ENCODE data around the gene CD38.

DNA sequence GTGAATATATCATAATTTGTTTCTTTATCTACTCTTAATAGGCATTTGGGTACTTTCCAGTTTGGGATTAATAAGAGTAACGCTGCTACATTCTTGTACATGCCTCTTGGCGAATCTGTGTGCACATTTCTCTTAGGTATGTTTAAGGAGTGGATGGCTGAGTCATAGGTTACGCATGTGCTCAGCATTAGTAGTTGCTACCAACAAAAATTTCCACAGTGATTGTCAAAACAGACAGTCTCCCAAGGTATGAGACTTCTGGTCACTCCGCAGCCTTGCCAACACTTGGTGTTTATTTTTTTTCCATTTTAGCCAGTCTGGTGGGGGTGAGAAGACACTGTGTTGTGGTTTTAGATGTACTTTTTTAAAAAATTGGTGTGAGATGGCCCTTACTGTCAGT, 115.8 kb downstream of the CD38 start:
- TF ChIP-seq TAF1 (IDR thresholded peaks at IDR 0.05; ENCODE audit: borderline replicate concordance, insufficient read depth, low read length): no peak
- TF ChIP-seq, protein P1, sequence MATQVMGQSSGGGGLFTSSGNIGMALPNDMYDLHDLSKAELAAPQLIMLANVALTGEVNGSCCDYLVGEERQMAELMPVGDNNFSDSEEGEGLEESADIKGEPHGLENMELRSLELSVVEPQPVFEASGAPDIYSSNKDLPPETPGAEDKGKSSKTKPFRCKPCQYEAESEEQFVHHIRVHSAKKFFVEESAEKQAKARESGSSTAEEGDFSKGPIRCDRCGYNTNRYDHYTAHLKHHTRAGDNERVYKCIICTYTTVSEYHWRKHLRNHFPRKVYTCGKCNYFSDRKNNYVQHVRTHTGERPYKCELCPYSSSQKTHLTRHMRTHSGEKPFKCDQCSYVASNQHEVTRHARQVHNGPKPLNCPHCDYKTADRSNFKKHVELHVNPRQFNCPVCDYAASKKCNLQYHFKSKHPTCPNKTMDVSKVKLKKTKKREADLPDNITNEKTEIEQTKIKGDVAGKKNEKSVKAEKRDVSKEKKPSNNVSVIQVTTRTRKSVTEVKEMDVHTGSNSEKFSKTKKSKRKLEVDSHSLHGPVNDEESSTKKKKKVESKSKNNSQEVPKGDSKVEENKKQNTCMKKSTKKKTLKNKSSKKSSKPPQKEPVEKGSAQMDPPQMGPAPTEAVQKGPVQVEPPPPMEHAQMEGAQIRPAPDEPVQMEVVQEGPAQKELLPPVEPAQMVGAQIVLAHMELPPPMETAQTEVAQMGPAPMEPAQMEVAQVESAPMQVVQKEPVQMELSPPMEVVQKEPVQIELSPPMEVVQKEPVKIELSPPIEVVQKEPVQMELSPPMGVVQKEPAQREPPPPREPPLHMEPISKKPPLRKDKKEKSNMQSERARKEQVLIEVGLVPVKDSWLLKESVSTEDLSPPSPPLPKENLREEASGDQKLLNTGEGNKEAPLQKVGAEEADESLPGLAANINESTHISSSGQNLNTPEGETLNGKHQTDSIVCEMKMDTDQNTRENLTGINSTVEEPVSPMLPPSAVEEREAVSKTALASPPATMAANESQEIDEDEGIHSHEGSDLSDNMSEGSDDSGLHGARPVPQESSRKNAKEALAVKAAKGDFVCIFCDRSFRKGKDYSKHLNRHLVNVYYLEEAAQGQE (IDR thresholded peaks at IDR 0.05; ENCODE audit: insufficient read depth in 1 of 2, low read depth in 2 of 2, low read length in 2 of 2): no peak
- no peak for TF ChIP-seq POLR2AphosphoS5 (IDR thresholded peaks at IDR 0.05; ENCODE audit: low read depth, low read length)
- peak; percentile 25; the same call in 1 of the 2 replicates for TF ChIP-seq SIN3A (IDR thresholded peaks at IDR 0.05; ENCODE audit: borderline replicate concordance, insufficient read depth, low read length)

Data from PFSK-1 (cell line).